GM23338 (cell line): ENCODE results near the gene AGER. TPM values are rescaled to one million over a fixed set of nuclear protein-coding genes. Genes with fewer than 3 reads are reported as not detected.

Experiments used
- ATAC-seq: fragments of 200-7000 bp; cut with Tn5 transposase; 3 replicates; pipeline ENCODE4 v1.9.1; 2020
- DNase-seq: peaks from one replicate; pipeline ENCODE4 v3.0.0-alpha.2; 2015; ENCODE audit warnings: low spot score
- H2AFZ ChIP-seq: fragments of 200-600 bp; sonication (generic); 2 replicates; pipeline ENCODE4 v1.8.0; 2016; ENCODE audit warnings: antibody characterized with exemption, mild to moderate bottlenecking, moderate library complexity
- H3F3A ChIP-seq: fragments of 200-600 bp; sonication (generic); replicated peaks from 2 replicates; pipeline ENCODE4 v1.8.0; 2017; ENCODE audit warnings: antibody characterized with exemption, mixed run types, low read depth
- H3K27ac ChIP-seq: fragments of 200-600 bp; sonication (generic); 2 replicates; pipeline ENCODE4 v1.6.1; 2016; ENCODE audit warnings: low read depth
- H3K27me3 ChIP-seq: fragments of 200-600 bp; sonication (generic); 2 replicates; pipeline ENCODE4 v1.8.0; 2016; ENCODE audit warnings: mild to moderate bottlenecking, mixed run types, moderate library complexity; ENCODE audit not compliant: insufficient read depth
- H3K36me3 ChIP-seq: fragments of 200-600 bp; sonication (generic); 2 replicates; pipeline ENCODE4 v1.8.0; 2016; ENCODE audit warnings: mild to moderate bottlenecking; ENCODE audit not compliant: insufficient read depth
- H3K4me1 ChIP-seq: fragments of 200-600 bp; sonication (generic); 2 replicates; pipeline ENCODE4 v1.8.0; 2016; ENCODE audit warnings: mild to moderate bottlenecking, moderate library complexity; ENCODE audit not compliant: insufficient read depth
- H3K4me2 ChIP-seq: fragments of 200-600 bp; sonication (generic); 2 replicates; pipeline ENCODE4 v1.7.1; 2017; ENCODE audit warnings: mixed run types
- H3K4me3 ChIP-seq: fragments of 200-600 bp; sonication (generic); 2 replicates; pipeline ENCODE4 v1.6.1; 2016; ENCODE audit warnings: mixed run types
- H3K79me2 ChIP-seq: fragments of 200-600 bp; sonication (generic); replicated peaks from 2 replicates; pipeline ENCODE4 v1.8.0; 2017; ENCODE audit warnings: mild to moderate bottlenecking; ENCODE audit not compliant: insufficient read depth
- H3K9me2 ChIP-seq: fragments of 200-600 bp; sonication (generic); 2 replicates; pipeline ENCODE4 v1.8.0; 2017; ENCODE audit not compliant: insufficient read depth
- H4K20me1 ChIP-seq: fragments of 200-600 bp; sonication (generic); replicated peaks from 2 replicates; pipeline ENCODE4 v1.8.0; 2017; ENCODE audit warnings: mild to moderate bottlenecking; ENCODE audit not compliant: insufficient read depth
- H3K27ac Mint-ChIP-seq: 2 replicates; pipeline ENCODE4 v1.8.0; 2020; ENCODE audit warnings: inconsistent platforms, mild to moderate bottlenecking, moderate library complexity, mixed read lengths
- H3K27me3 Mint-ChIP-seq: 3 replicates; pipeline ENCODE4 v1.8.0; 2022; ENCODE audit warnings: low read depth, mild to moderate bottlenecking, moderate library complexity, mixed read lengths, inconsistent platforms; ENCODE audit not compliant: insufficient read depth, poor library complexity
- H3K36me3 Mint-ChIP-seq: 3 replicates; pipeline ENCODE4 v1.8.0; 2021; ENCODE audit warnings: low read depth, mild to moderate bottlenecking, inconsistent platforms, moderate library complexity, mixed read lengths
- H3K4me1 Mint-ChIP-seq: 3 replicates; pipeline ENCODE4 v1.8.0; 2020; ENCODE audit warnings: mild to moderate bottlenecking, inconsistent platforms, mixed read lengths
- H3K4me3 Mint-ChIP-seq: 3 replicates; pipeline ENCODE4 v1.8.0; 2021; ENCODE audit warnings: moderate library complexity, mild to moderate bottlenecking, inconsistent platforms, mixed read lengths
- H3K9me3 Mint-ChIP-seq: 3 replicates; pipeline ENCODE4 v1.8.0; 2020; ENCODE audit warnings: moderate library complexity, mild to moderate bottlenecking, inconsistent platforms, mixed read lengths
- CREB1 ChIP-seq: fragments of 250-450 bp; sonication (Bioruptor Pico); IDR thresholded peaks from 2 replicates; pipeline ENCODE4 v1.5.0; 2020; ENCODE audit warnings: low read depth, mild to moderate bottlenecking, moderate library complexity
- EZH2 ChIP-seq: fragments of 200-600 bp; sonication (generic); IDR thresholded peaks from one replicate; pipeline ENCODE4 v1.8.0; 2017; ENCODE audit warnings: antibody characterized with exemption, mild to moderate bottlenecking, low read depth; ENCODE audit not compliant: unreplicated experiment
- EZH2phosphoT487 ChIP-seq: fragments of 200-600 bp; sonication (generic); IDR thresholded peaks from one replicate; pipeline ENCODE4 v1.8.1; 2018; ENCODE audit warnings: antibody characterized with exemption; ENCODE audit not compliant: unreplicated experiment
- NANOG ChIP-seq: IDR thresholded peaks from 2 replicates; pipeline ENCODE4 v1.6.1; 2016; ENCODE audit warnings: antibody characterized with exemption, borderline replicate concordance
- POLR2AphosphoS5 ChIP-seq: IDR thresholded peaks from 2 replicates; pipeline ENCODE4 v1.6.1; 2016; ENCODE audit warnings: antibody characterized with exemption, low read depth
- ZNF114 ChIP-seq: fragments of 250-450 bp; sonication (Bioruptor Pico); IDR thresholded peaks from 2 replicates; pipeline ENCODE4 v1.5.0; 2020; ENCODE audit warnings: mild to moderate bottlenecking, moderate library complexity
- ZNF462 ChIP-seq: fragments of 250-450 bp; sonication (Bioruptor Pico); IDR thresholded peaks from 2 replicates; pipeline ENCODE4 v1.5.0; 2020; ENCODE audit warnings: mild to moderate bottlenecking, moderate library complexity
- polyA plus RNA-seq: library from polyadenylated mRNA; unstranded; fragments of >200 nt; fragmentation: Nextera tagmentation; extraction: Ambion mirVana; gene quantifications from 2 replicates; pipeline ENCODE4 v1.2.1, GENCODE V29; 2016
- total RNA-seq: library from RNA; depleted of rRNA; stranded (reverse); fragments of >200 nt; shearing (Covaris generic); gene quantifications from 2 replicates; pipeline ENCODE4 v1.2.3, GENCODE V29; 2014

The AGER gene
- total and polyA plus RNA-seq, 2 experiments from 2014 or later: 2.3 to 3.4 TPM

- TF ChIP-seq ZNF462 (CRISPR knock-in tag) (no peak), EZH2phosphoT487 (no peak), EZH2 (no peak)
- Mint-ChIP-seq H3K36me3 (peaks cover 51% of the 10 kb centered on the region), H3K4me3 (no peak overlapping the region), H3K4me1 (peaks cover 19% of the 10 kb centered on the region), H3K27me3 (peaks cover 14% of the 10 kb centered on the region), H3K27ac (no peak overlapping the region), H3K9me3 (no peaks in the 10 kb centered on the region; the same call in 2 of the 3 replicates)
- Histone ChIP-seq H3K4me2 (no peak overlapping the region), H3K79me2 (no peaks in the 10 kb centered on the region), H4K20me1 (0 out of 2 replicates have a peak, but pooled peaks cover 4% of the 10 kb centered on the region), H3F3A (no peaks in the 10 kb centered on the region), H3K27ac (no peak overlapping the region), H3K27me3 (peaks cover 3% of the 10 kb centered on the region), H3K4me3 (no peak overlapping the region), H3K9me2 (no peaks in the 10 kb centered on the region), H2AFZ (no peak overlapping the region), H3K4me1 (peaks cover 2% of the 10 kb centered on the region; the same call in 1 of the 2 replicates), H3K36me3 (peaks cover 12% of the 10 kb centered on the region)
- ATAC-seq: no peak
- no peak for DNase-seq
Observed at GRCh38 chr6:32158052-32158451, 26.0 kb downstream of the AGER start.

DNA sequence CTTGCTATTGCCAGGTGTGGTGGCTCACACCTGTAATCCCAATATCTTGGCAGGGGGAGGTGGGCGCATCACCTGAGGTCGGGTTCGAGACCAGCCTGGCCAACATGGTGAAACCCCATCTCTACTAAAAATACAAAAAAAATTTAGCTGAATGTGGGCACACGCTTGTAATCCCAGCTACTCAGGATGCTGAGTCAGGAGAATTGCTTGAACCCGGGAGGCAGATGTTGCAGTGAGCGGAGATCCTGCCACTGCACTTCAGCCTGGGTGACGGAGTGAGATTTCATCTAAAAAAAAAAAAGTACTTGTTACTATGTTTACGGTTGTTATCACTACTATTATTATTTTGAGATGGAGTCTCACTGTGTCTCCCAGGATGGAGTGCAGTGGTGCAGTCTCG, 27.2 kb downstream of the AGER start:
- no peaks in the 10 kb centered on the region for H3F3A ChIP-seq
- no peak for TF ChIP-seq POLR2AphosphoS5
- no peak for TF ChIP-seq ZNF114 (CRISPR knock-in tag)
- TF ChIP-seq ZNF462 (CRISPR knock-in tag): no peak
- TF ChIP-seq NANOG: no peak
- no peak for TF ChIP-seq CREB1 (CRISPR knock-in tag)
- no peaks in the 10 kb centered on the region for H3K9me2 ChIP-seq
- peaks cover 12% of the 10 kb centered on the region for H3K36me3 ChIP-seq
- Mint-ChIP-seq H3K27ac (no peak overlapping the region), H3K36me3 (peaks cover 40% of the 10 kb centered on the region), H3K4me1 (peaks cover 22% of the 10 kb centered on the region), H3K9me3 (no peaks in the 10 kb centered on the region; the same call in 2 of the 3 replicates), H3K4me3 (no peak overlapping the region), H3K27me3 (peaks cover 21% of the 10 kb centered on the region)
- peaks cover 14% of the 10 kb centered on the region for H3K27me3 ChIP-seq
- H3K4me2 ChIP-seq: no peak overlapping the region
- no peak overlapping the region for H3K27ac ChIP-seq
- H3K4me3 ChIP-seq: no peak overlapping the region
- DNase-seq (no peak), ATAC-seq (no peak)
- peaks cover 13% of the 10 kb centered on the region for H3K4me1 ChIP-seq
- H2AFZ ChIP-seq: no peak overlapping the region
- H4K20me1 ChIP-seq: 0 out of 2 replicates have a peak, but pooled peaks cover 4% of the 10 kb centered on the region
- no peaks in the 10 kb centered on the region for H3K79me2 ChIP-seq
